ENCODE data around the gene NFIC. TPM values are rescaled to one million over a fixed set of nuclear protein-coding genes. Genes with fewer than 3 reads are reported as not detected.

NFIC gene
- total RNA-seq, 4 donors from 2014 or later = 138 to 200 (median 160) TPM

DNA sequence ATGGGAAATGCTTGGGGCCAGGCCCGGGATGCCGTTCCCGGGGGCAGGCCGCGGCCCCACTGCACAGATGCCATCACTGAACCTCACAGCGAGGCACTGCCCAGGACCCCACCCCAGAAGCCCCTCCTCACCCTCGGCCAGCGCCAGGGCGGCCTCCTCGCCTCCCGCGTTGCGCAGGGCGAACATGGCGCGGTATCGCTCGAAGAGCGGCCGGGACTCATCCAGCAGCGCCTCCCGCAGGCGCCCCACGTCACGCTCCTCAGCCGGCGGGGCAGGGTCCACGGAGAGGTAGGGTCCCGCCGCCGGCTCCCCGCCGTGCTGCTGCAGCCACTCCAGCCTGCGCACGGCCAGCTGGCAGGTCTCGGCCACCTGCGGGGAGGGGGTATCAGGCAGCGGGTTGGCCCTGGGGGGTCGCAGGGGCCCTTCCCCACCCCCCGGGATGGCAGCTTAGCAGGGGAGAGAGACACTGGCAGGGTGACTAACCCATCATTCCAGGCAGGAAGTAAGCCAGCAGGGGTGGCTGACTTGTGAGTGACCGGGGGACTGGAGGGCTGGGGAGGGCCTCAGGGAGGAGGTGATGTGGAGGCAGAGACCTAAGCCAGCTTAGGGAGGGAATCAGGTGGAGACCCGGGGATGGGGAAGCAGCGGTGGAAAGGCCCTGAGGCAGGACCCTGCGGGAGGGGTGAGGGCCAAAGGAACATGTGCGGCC, 125.9 kb downstream of the NFIC start:
- Histone ChIP-seq H3K27ac (no peak overlapping the region), H3K9me3 (no peaks in the 10 kb centered on the region), H3K4me3 (no peak overlapping the region), H3K36me3 (peaks cover 0 to 85% (median 7%) of the 10 kb centered on the region in 3 donors), H3K4me1 (no peaks in the 10 kb centered on the region), H3K27me3 (no peaks in the 10 kb centered on the region)
- WGBS, 2 donors = 94 to 95% methylated on average over 30 to 33 of the region's 45 CpGs
- TF ChIP-seq POLR2A (IDR thresholded peaks at IDR 0.05) (no peak), EP300 (IDR thresholded peaks at IDR 0.05) (no peak), CTCF (IDR thresholded peaks at IDR 0.05) (no peak)
- no peak for DNase-seq (ENCODE audit: low spot score in 2 of 2)

DNA sequence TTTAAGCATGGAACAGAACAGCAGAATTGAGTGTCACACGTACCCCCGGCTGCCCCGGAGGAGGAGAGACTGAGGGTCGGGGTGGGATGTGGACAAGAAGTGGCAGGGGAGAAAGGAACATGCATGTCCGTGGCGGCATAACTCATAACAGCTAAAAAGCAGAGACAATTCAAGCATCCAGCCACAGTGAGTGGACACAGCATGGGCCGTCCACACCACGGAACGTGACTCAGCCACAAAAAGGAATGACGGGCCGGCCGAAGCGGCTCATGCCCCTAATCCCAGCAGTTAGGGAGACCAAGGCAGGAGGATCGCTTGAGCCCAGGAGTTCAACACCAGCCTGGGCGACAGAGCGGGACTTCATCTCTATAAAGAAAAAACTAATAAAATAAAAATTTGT, 126.5 kb downstream of the NFIC start:
- no peak for TF ChIP-seq POLR2A (IDR thresholded peaks at IDR 0.05)
- no peak for TF ChIP-seq CTCF (IDR thresholded peaks at IDR 0.05)
- WGBS, 2 donors = 91 to 95% methylated on average over 16 of the region's 16 CpGs
- DNase-seq (ENCODE audit: low spot score in 2 of 2) = no peak
- no peaks in the 10 kb centered on the region for H3K9me3 ChIP-seq
- H3K27me3 ChIP-seq = no peaks in the 10 kb centered on the region
- H3K4me3 ChIP-seq = no peak overlapping the region
- H3K4me1 ChIP-seq = no peaks in the 10 kb centered on the region
- no peak overlapping the region for H3K27ac ChIP-seq
- H3K36me3 ChIP-seq = peaks cover 0 to 91% (median 7%) of the 10 kb centered on the region in 3 donors

GRCh38 chr19:3493651-3494050, 127.3 kb downstream of the NFIC start:
- Histone ChIP-seq H3K9me3 (no peaks in the 10 kb centered on the region), H3K4me3 (no peak overlapping the region), H3K36me3 (peaks cover 0 to 91% (median 7%) of the 10 kb centered on the region in 3 donors), H3K4me1 (peaks cover 0 to 2% (median 0%) of the 10 kb centered on the region in 4 donors), H3K27me3 (no peaks in the 10 kb centered on the region), H3K27ac (no peak overlapping the region)
- WGBS, 2 donors = 87 to 88% methylated on average over 11 of the region's 14 CpGs
- no peak for TF ChIP-seq EP300 (IDR thresholded peaks at IDR 0.05)
- DNase-seq (ENCODE audit: low spot score in 2 of 2) = no peak

- no peak overlapping the region for H3K27ac ChIP-seq
- no peak overlapping the region for H3K4me3 ChIP-seq
- H3K4me1 ChIP-seq = peaks cover 0 to 6% (median under 1%) of the 10 kb centered on the region in 4 donors
- no peaks in the 10 kb centered on the region for H3K27me3 ChIP-seq
- H3K36me3 ChIP-seq = peaks cover 0 to 87% (median 7%) of the 10 kb centered on the region in 3 donors
- DNase-seq (ENCODE audit: low spot score in 2 of 2) = no peak
- TF ChIP-seq POLR2A (IDR thresholded peaks at IDR 0.05) (no peak), CTCF (IDR thresholded peaks at IDR 0.05) (no peak), EP300 (IDR thresholded peaks at IDR 0.05) (no peak)
- no peaks in the 10 kb centered on the region for H3K9me3 ChIP-seq
- WGBS, 2 donors = 73 to 76% methylated on average over 9 to 15 of the region's 15 CpGs
These were observed 127.7 kb downstream of the NFIC start for GRCh38 chr19:3494051-3494450.

- H3K4me3 ChIP-seq = no peak overlapping the region
- 92 to 93% methylated on average over 18 of the region's 18 CpGs for WGBS, 2 donors
- no peak for DNase-seq (ENCODE audit: low spot score in 2 of 2)
- no peaks in the 10 kb centered on the region for H3K9me3 ChIP-seq
- no peak overlapping the region for H3K27ac ChIP-seq
- peaks cover 0 to 11% (median 4%) of the 10 kb centered on the region in 4 donors for H3K4me1 ChIP-seq
- no peaks in the 10 kb centered on the region for H3K27me3 ChIP-seq
- peaks cover 0 to 83% (median 7%) of the 10 kb centered on the region in 3 donors for H3K36me3 ChIP-seq
- TF ChIP-seq CTCF (IDR thresholded peaks at IDR 0.05) (no peak), EP300 (IDR thresholded peaks at IDR 0.05) (no peak), POLR2A (IDR thresholded peaks at IDR 0.05) (no peak)
These were observed 128.2 kb downstream of the NFIC start for GRCh38 chr19:3494559-3494958.

All from tibial nerve (tissue), 4 donors.